Heart right ventricle (tissue), 16 donors: ENCODE measurements around the gene LRRC32. TPM values are rescaled to one million over a fixed set of nuclear protein-coding genes. Genes with fewer than 3 reads are reported as not detected.

ENCODE experiments used
- ATAC-seq, 8 donors: fragments of 200-7000 bp; cut with Tn5 transposase; one replicate each; pipeline ENCODE4 v1.9.1; 2020; ENCODE audit warnings: mild to moderate bottlenecking in 8 of 8, moderate library complexity in 8 of 8, moderate number of reproducible peaks in 1 of 8
- DNase-seq, 2 donors: peaks; one replicate each; pipeline ENCODE4 v3.0.0-alpha.2; 2020
- H3K27ac ChIP-seq, 10 donors: fragments of 200-600 bp; sonication (generic) in 2 of 10; one replicate each; pipeline versions ENCODE4 v1.5.0 to v1.8.0; 2020 to 2022; ENCODE audit warnings: mild to moderate bottlenecking in 3 of 10
- H3K27me3 ChIP-seq, 7 donors: fragments of 200-600 bp; one replicate each; pipeline ENCODE4 v1.8.0; 2021 to 2022; ENCODE audit warnings: mild to moderate bottlenecking in 2 of 7
- H3K36me3 ChIP-seq, 9 donors: fragments of 200-600 bp; sonication (generic) in 1 of 9; one replicate each; pipeline versions ENCODE4 v1.5.0 to v1.8.0; 2020 to 2022; ENCODE audit warnings: mild to moderate bottlenecking in 2 of 9
- H3K4me1 ChIP-seq, 9 donors: fragments of 200-600 bp; sonication (generic) in 1 of 9; one replicate each; pipeline versions ENCODE4 v1.5.0 to v1.8.0; 2020 to 2022; ENCODE audit warnings: mild to moderate bottlenecking in 4 of 9
- H3K4me3 ChIP-seq, 10 donors: fragments of 200-600 bp; sonication (generic) in 2 of 10; one replicate each; pipeline versions ENCODE4 v1.5.0 to v1.8.0; 2020 to 2022; ENCODE audit warnings: mild to moderate bottlenecking in 7 of 10, moderate library complexity in 2 of 10
- H3K9me3 ChIP-seq, 11 donors: fragments of 200-600 bp in 10 of 11; sonication (generic) in 2 of 11; one replicate each; pipeline versions ENCODE4 v1.5.0 to v1.8.0; 2013 to 2022; ENCODE audit warnings: mild to moderate bottlenecking in 2 of 11, control low read depth in 1 of 11, moderate library complexity in 1 of 11
- WGBS, 2 donors: extraction: QIAGEN DNeasy Blood & Tissue Kit; methylation state at CpG; one replicate each; pipeline ENCODE4 v1.1.7; 2013; ENCODE audit warnings: inconsistent platforms in 1 of 2; 5-methylcytosine and 5-hydroxymethylcytosine counted together
- intact Hi-C, 10 donors: fragments of 100-400 bp; cut with DNase I; formaldehyde crosslinking; loops; one replicate each; pipeline versions ENCODE4 v1.11.1 to v1.14.2; 2022
- polyA plus RNA-seq, 2 donors: library from polyadenylated mRNA; stranded (reverse); fragments of 200-250 nt; gene quantifications; one replicate each; pipeline ENCODE4 v1.2.3, GENCODE V29; 2013
- total RNA-seq, 10 donors: library from RNA; stranded (reverse); fragmentation: NEBNext Ultra II Directional in 3 of 10; extraction: Animal tissue kit (Norgen Biotek cat#: 25700) in 3 of 10; gene quantifications; one replicate each; pipeline versions ENCODE4 v1.2.1 to v1.2.4, GENCODE V29; 2021 to 2023
- TF ChIP-seq, protein P1 (sequence below), 9 donors: fragments of 200-600 bp; sonication (generic) in 2 of 9; IDR thresholded peaks; one replicate each; pipeline versions ENCODE4 v1.5.0 to v1.8.0; 2021 to 2022; ENCODE audit warnings: antibody characterized with exemption in 9 of 9, mild to moderate bottlenecking in 5 of 9, moderate library complexity in 1 of 9
- donor health status: Arrhythmogenic right ventricular cardiomyopathy.
- donor health status: ischemic (EF 13 %, LVEDD 7.1; RV severe dilation, severe dysfunction).
- donor health status: healthy with polysubstance abuse.
- donor health status: DM: no; HTN: yes; CAD: no.
- donor health status: DM: no; HTN: no; CAD: no.
- donor health status: ischemic (EF 25% LVEDD 6.9; RV normal size, moderate dysfunction).
- donor health status: ischemic (EF 25% LVEDD 5.7; RV mildly dilated, moderate dysfunction).
- donor health status: healthy.
- donor health status: DM: yes; HTN: yes; CAD: no.
- donor health status: Ischemic cardiomyopathy.
- donor health status: ischemic (EF 35%, LVEDD 5.7; RV mildly dilated, moderate dysfunction).
- donor health status: nonischemic (EF 11% LVEDD 7.7; RV severe dilation, severe dysfunction).
- donor health status: DM: yes; HTN: yes; CAD: no.
- donor health status: PGD.
- donor health status: ischemic (EF 29% LVEDD 5.4; RV normal size, mild dysfunction).
- donor health status: nonischemic (EF 23%, LVEDD 6.1; RV moderate dilation, normal function).

LRRC32 gene
- total and polyA plus RNA-seq, 12 donors = 16.7 to 215 (median 43.7) TPM

DNA sequence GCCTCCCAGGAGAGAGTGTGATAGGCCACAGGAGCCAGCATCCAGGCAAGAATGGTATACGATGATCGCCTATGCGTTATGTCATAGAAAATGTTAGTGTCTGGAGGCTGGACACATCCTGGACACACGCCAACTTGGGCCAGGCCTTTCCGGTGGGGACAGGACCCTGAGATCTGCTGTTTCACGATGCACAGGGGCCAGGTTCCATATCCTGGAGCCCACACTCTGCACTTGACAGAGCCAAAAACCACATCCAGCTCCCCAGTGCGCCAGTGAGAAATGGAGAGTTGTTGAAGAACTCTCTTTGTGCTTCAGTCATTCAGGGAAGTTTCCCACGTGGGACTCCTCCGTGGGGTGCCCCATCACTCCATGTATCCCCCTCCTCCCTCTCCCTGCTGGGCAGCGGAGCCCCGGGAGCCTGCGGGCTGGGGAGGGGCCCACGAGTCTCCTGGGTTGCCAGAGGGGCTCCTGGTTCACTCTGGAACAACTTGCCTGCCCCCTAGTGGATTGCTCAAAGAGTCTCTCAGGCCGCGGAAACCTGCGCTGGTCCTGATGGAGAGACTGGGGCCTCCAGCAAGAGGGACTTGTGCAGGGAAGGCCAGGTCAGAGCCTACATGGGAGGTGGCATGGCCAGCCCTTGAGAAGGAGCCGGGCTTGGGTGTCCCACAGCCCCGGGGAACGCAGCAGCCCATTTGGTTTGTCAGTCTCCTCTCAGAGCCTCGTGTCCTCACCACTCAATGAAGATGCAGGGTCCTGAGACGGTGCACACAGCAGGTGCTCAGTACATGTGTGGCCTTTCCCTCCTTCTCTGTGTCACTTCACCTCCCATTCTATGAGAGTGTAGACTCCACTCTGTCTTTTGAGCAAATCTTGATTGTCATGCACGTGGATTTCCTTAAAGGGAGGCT, 10.2 kb upstream of the LRRC32 start:
- TF ChIP-seq, protein P1, sequence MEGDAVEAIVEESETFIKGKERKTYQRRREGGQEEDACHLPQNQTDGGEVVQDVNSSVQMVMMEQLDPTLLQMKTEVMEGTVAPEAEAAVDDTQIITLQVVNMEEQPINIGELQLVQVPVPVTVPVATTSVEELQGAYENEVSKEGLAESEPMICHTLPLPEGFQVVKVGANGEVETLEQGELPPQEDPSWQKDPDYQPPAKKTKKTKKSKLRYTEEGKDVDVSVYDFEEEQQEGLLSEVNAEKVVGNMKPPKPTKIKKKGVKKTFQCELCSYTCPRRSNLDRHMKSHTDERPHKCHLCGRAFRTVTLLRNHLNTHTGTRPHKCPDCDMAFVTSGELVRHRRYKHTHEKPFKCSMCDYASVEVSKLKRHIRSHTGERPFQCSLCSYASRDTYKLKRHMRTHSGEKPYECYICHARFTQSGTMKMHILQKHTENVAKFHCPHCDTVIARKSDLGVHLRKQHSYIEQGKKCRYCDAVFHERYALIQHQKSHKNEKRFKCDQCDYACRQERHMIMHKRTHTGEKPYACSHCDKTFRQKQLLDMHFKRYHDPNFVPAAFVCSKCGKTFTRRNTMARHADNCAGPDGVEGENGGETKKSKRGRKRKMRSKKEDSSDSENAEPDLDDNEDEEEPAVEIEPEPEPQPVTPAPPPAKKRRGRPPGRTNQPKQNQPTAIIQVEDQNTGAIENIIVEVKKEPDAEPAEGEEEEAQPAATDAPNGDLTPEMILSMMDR (IDR thresholded peaks at IDR 0.05) = peak; percentile 78 to 96 (median 90)
- WGBS, 2 donors = 32 to 33% methylated on average over 22 of the region's 22 CpGs
- peak; percentile 79 to 91 (median 84) for ATAC-seq
- peak; percentile 66 to 87 for DNase-seq
- no peaks in the 10 kb centered on the region for H3K36me3 ChIP-seq
- peak overlapping the region in 1 of 10 donors; percentile 5 for H3K27ac ChIP-seq
- no peaks in the 10 kb centered on the region for H3K27me3 ChIP-seq
- H3K4me1 ChIP-seq = peaks cover 0 to 21% (median 9%) of the 10 kb centered on the region in 9 donors
- no peak overlapping the region for H3K4me3 ChIP-seq
- H3K9me3 ChIP-seq = peaks cover 0 to 4% (median 0%) of the 10 kb centered on the region in 11 donors
- intact Hi-C loops = loop anchor here in 8 of 10 donors (1.0 to 10.0 kb wide), 9 partner anchors 82 to 476 kb away; partner anchors contain the start of gene WNT11 (in 1 of the 8)

GRCh38 chr11:76678321-76678720, 7.8 kb upstream of the LRRC32 start:
- Histone ChIP-seq H3K36me3 (no peaks in the 10 kb centered on the region), H3K9me3 (no peaks in the 10 kb centered on the region), H3K4me3 (no peak overlapping the region), H3K27ac (no peak overlapping the region), H3K27me3 (no peaks in the 10 kb centered on the region), H3K4me1 (peaks cover 0 to 37% (median 11%) of the 10 kb centered on the region in 9 donors)
- DNase-seq (no peak), ATAC-seq (no peak)
- TF ChIP-seq, protein P1 (IDR thresholded peaks at IDR 0.05) = no peak
- 80 to 83% methylated on average over 8 of the region's 8 CpGs for WGBS, 2 donors
- intact Hi-C loops = loop anchor here in 3 of 10 donors (2.0 to 5.0 kb wide), 2 partner anchors 81 to 128 kb away; no protein-coding TSS in a partner anchor

DNA sequence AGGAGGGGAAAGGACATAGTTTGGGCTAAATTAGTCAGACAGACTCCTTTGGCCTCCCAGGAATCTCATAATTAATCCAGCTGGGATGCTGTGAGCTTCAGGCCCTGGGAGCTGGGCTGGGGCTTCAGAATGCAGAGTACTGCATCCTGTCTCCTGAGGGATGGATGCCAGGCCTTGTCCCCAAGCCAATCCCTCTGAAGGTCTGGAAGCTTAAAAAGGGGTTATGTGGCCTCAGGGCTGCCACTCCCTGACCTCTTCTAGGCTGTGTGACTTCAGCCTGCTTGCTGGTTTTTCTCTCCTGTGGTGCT, 6.9 kb upstream of the LRRC32 start:
- no peaks in the 10 kb centered on the region for H3K27me3 ChIP-seq
- peaks cover 6 to 46% (median 20%) of the 10 kb centered on the region in 9 donors for H3K4me1 ChIP-seq
- TF ChIP-seq, protein P1 (IDR thresholded peaks at IDR 0.05) = no peak
- intact Hi-C loops = loop anchor here in 3 of 10 donors (5.0 kb wide), 1 partner anchor 80 kb away; no protein-coding TSS in a partner anchor
- DNase-seq (no peak), ATAC-seq (peak in 1 of 8 donors; percentile 5)
- H3K36me3 ChIP-seq = no peaks in the 10 kb centered on the region
- no peaks in the 10 kb centered on the region for H3K9me3 ChIP-seq
- no peak overlapping the region for H3K4me3 ChIP-seq
- peak overlapping the region in 3 of 10 donors; percentile 9 to 55 (median 25) for H3K27ac ChIP-seq

GRCh38 chr11:76676636-76677457, 6.3 kb upstream of the LRRC32 start:
- intact Hi-C loops = loop anchor here in 3 of 10 donors (5.0 kb wide), 1 partner anchor 80 kb away; no protein-coding TSS in a partner anchor
- ATAC-seq (no peak), DNase-seq (no peak)
- whole genome bisulfite sequencing, 2 donors = 82 to 89% methylated on average over 16 of the region's 16 CpGs
- Histone ChIP-seq H3K27ac (peak overlapping the region in 1 of 10 donors; percentile 25), H3K4me1 (peaks cover 7 to 51% (median 26%) of the 10 kb centered on the region in 9 donors), H3K27me3 (peaks cover 0 to 2% (median 0%) of the 10 kb centered on the region in 7 donors), H3K36me3 (no peaks in the 10 kb centered on the region), H3K9me3 (no peaks in the 10 kb centered on the region), H3K4me3 (no peak overlapping the region)
- TF ChIP-seq, protein P1 (IDR thresholded peaks at IDR 0.05) = no peak
